GM18508 (cell line): ENCODE data around the gene TP53INP2.
"Not testable (repeated sequence)": the region's sequence is repeated elsewhere in the genome, so short reads cannot be mapped to it uniquely, and the experiment has no call there.

ENCODE experiments used
- ATAC-seq: cut with Tn5 transposase; IDR thresholded peaks from one replicate; pipeline ENCODE4 v1.9.1; 2021; ENCODE audit warnings: moderate number of reproducible peaks; ENCODE audit not compliant: insufficient read depth, unreplicated experiment

The TP53INP2 gene

DNA sequence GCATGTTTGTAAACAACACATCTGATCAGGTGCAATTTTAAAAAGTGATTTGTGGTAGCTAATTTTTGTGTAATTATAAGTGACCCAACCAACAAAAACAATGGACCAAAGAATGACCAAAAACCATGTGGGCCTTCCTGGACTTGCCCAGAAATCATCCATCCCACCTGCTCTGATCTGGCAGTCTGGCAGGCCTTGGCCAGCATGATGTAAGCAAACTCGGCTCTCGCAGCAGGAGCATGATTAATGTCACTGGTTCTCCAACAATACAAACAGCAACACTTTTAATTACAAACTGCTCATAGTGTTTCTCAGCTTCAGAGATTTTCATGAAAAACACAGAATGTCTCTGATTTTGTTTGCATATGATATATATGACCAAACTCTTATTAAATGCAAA is 16.1 kb downstream of the TP53INP2 start:
- ATAC-seq: no peak

GRCh38 chr20:34722560-34722959 is 18.4 kb downstream of the TP53INP2 start:
- not testable (repeated sequence) for ATAC-seq

DNA sequence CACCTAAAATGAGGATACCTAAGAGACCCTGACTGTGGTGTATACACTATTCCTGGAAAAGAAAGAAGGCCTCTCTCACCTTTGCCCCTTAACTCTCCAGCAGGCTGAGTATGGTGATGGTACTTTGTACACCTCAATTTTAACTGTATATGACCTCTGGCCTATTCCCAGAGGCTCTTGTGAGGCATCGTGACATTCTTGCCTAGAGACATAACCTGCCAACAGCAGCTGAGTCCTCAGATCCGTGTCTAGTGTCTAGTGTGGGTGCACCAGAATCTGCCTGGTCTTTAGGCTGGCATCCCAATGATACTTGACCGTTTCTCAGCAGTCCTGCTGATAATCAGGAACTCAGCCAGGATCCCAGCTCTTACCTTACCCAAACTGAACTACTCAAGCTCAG is 20.0 kb downstream of the TP53INP2 start:
- ATAC-seq: no peak

GRCh38 chr20:34729416-34729815 is 25.3 kb downstream of the TP53INP2 start:
- no peak for ATAC-seq

DNA sequence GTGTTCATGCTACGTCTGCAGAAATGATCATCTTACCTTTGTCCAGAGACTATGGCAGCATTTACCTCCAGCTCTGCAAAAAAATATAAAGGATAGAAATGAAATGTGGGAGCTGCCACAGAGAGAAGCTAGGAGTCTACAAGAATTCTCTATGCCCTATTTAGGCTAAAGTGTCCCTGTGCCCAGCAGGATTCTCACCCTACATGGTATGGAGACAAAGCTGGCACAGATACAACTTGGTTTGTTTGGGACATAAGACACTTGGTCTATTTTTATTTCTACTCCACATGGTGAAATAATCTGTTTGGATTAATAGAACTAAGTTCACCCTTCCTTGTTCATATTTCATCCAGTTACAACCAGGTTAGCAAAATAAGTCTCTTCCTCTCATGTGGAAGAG is 28.4 kb downstream of the TP53INP2 start:
- no peak for ATAC-seq

DNA sequence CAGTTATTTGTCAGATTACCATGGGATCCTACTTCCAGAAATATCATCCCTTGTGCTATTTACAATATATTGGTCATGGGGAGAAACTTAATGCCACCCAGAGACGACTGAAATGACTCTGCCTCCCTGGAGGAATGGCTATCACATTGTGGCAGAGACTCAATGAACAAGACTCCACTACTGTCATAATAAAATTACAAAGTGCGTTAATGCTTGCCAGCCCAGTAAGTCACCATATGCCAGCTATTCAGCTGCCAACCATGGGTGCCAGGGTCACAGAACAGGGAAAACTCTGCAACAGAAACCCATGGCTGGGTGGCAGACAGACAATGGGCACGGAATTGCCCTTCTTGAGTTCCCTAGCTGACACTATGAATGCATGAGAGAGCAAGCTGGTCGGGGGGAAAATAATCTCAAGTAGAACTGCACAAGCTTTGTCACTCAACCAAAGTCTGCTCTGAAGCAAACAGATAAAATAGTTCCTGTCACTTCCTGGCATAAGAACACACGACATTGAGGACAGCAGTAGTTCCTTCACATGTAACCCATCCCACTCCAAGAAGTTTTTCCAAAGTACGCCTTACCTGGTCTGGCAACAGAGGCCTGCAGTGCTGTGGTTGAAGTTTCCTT is 32.1 kb downstream of the TP53INP2 start:
- ATAC-seq: no peak

- no peak for ATAC-seq
Observed at GRCh38 chr20:34743039-34743438, 38.9 kb downstream of the TP53INP2 start.

DNA sequence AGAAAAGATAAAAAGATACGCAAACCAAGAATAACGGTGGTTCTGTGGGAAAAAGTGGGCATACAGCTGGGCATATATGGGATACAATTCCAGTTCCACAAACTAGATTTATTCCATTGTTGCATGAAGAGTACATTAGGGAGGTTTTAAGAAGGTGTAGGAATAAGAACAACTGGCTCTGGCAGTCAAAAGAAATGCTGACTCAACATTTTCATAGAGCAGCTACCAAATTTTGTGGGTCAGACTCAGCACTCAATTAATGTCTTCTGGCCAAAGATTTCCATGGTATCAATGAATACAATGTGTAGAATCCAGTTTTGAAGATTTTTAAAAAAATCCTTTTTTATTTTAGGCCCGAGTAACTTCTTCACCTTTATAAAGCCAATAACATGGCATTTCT is 40.2 kb downstream of the TP53INP2 start:
- no peak for ATAC-seq

DNA sequence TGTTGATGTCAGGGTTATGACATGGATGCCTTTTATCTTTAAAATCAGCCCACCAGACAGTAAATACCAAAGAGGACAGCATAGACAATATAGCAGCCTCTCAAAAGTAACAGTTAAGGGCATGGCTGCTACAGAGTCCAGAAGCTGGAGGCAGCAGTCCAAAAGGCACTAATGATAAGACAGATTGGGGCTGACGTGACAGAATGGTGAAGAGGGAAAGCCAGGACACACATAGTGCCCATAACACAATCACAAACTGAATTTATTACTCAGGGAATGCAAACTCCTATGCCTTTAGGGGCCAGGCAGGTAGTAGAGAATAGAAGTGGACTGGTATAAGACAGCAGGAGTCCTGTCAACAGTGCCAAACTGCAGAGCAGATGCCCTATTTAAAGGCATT is 40.7 kb downstream of the TP53INP2 start:
- no peak for ATAC-seq

GRCh38 chr20:34746674-34747073 is 42.5 kb downstream of the TP53INP2 start:
- no peak for ATAC-seq

GRCh38 chr20:34747479-34747878 is 43.3 kb downstream of the TP53INP2 start:
- ATAC-seq: no peak

DNA sequence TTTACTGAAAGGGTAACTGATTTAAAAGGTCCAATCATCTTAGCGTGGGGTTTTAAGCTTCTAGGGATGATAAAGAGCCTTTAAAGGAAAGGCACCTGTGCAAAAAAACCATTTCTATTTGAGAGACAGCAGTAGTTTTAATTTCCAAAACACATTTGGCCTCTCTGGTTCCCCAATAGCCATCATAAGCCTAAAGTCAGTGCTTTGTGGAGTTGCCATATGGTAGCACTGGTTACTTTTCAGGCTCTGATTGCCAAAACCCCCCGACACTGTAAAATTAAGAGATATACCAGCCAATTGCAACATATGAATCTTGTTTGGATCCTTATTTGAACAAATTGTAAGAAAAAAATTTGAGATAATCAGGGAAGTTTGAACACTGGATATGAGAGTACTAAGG is 44.6 kb downstream of the TP53INP2 start:
- ATAC-seq: no peak

- ATAC-seq: no peak
Observed at GRCh38 chr20:34750484-34750883, 46.3 kb downstream of the TP53INP2 start.

- no peak for ATAC-seq
Observed at GRCh38 chr20:34751453-34751852, 47.3 kb downstream of the TP53INP2 start.

DNA sequence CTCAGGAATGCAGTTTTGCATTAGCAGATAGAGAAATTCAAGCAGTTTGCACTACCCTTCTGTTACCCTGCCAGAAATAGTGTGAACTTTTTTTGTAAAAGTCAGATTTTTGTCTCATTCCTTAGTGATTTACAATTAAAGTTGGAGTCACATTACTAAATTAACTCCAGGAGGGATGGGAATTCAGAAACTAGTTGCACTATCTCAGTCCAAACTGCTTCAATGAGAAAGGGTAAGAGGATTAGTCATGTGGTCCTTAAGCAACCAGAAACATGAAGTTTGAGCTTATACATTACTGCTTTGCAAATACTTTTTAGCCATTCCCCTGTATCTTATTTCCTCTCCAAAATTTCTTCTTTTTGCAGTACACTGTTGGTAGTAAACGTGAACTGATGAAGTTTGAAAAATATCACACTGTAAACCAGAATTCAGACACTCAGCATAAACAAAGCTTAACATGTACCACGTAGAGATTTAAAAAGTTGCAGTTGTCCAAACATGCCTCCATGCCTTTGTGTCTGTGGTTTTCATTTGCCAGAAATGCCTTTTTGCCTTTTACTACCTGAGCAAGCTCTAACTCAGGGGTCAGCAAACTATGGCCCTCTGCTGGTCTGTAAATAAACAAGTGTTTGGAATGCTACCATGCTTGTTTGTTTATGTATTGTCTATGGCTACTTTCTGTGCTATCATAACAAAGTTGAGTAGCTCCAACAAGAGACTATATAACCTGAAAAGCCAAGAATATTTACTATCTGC is 49.7 kb downstream of the TP53INP2 start:
- no peak for ATAC-seq

DNA sequence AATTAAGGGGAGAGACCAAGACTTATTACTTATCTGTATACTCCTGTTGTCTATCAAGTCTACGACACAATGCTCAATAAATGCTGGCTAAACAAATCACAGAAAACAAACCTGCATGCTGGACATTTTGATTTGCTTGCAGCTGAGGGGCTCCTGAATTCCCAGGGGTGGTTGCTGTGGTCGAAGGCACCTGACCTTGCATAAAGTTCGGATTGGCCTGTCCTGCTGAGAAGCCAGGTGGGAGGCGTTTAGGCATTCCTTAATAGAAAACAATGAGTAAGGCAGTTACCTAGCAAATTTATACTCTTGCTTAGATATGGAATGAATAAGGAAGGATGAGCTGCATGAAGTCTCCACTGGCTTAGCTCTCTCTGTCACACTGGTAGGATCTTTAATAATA is 50.5 kb downstream of the TP53INP2 start:
- ATAC-seq: no peak

DNA sequence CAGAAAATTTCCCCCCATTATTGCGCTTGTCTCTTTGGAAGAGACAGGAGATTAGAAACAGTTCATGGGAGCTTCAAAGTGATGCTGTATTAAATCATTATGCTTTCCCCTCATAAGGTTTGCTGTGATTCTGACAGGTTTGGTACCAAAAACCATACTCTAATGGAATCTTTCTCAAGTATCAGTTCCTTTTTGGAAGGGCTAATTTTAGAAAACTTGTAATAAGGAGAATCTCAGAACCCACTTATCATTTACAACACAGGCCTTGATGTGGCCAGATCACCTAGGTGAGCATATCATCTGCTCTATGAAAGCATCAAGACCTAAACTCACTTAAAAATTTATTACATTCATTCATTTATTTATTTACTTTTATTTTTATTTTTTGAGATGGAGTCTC is 51.2 kb downstream of the TP53INP2 start:
- ATAC-seq: no peak

- ATAC-seq: no peak
Observed at GRCh38 chr20:34762031-34762555, 57.9 kb downstream of the TP53INP2 start.
